ENCODE measurements around the gene PTPRN2. TPM values are rescaled to one million over a fixed set of nuclear protein-coding genes. Genes with fewer than 3 reads are reported as not detected.

PTPRN2 gene
- total RNA-seq, 1 donor, result 0.27 TPM

GRCh38 chr7:157622408-157623205 lies 965.0 kb downstream of the PTPRN2 start:
- no peak for DNase-seq (ENCODE audit: low read depth in 2 of 3, low spot score in 2 of 3)

GRCh38 chr7:157622000-157622399 lies 965.6 kb downstream of the PTPRN2 start:
- DNase-seq (ENCODE audit: low read depth in 2 of 3, low spot score in 2 of 3), result no peak

GRCh38 chr7:157621131-157621681 lies 966.4 kb downstream of the PTPRN2 start:
- no peak for DNase-seq (ENCODE audit: low read depth in 2 of 3, low spot score in 2 of 3)

- no peak for DNase-seq (ENCODE audit: low read depth in 2 of 3, low spot score in 2 of 3)
Observed at GRCh38 chr7:157620616-157621015, 967.0 kb downstream of the PTPRN2 start.

GRCh38 chr7:157619753-157620525 lies 967.7 kb downstream of the PTPRN2 start:
- DNase-seq (ENCODE audit: low read depth in 2 of 3, low spot score in 2 of 3), result no peak

GRCh38 chr7:157618823-157619606 lies 968.6 kb downstream of the PTPRN2 start:
- DNase-seq (ENCODE audit: low read depth in 2 of 3, low spot score in 2 of 3), result no peak

GRCh38 chr7:157618091-157618726 lies 969.4 kb downstream of the PTPRN2 start:
- no peak for DNase-seq (ENCODE audit: low read depth in 2 of 3, low spot score in 2 of 3)

GRCh38 chr7:157617401-157617800 lies 970.2 kb downstream of the PTPRN2 start:
- no peak for DNase-seq (ENCODE audit: low read depth in 2 of 3, low spot score in 2 of 3)

GRCh38 chr7:157616931-157617330 lies 970.7 kb downstream of the PTPRN2 start:
- DNase-seq (ENCODE audit: low read depth in 2 of 3, low spot score in 2 of 3), result no peak

- DNase-seq (ENCODE audit: low read depth in 2 of 3, low spot score in 2 of 3), result no peak
Observed at GRCh38 chr7:157616426-157616825, 971.2 kb downstream of the PTPRN2 start.

- no peak for DNase-seq (ENCODE audit: low read depth in 2 of 3, low spot score in 2 of 3)
Observed at GRCh38 chr7:157615852-157616251, 971.8 kb downstream of the PTPRN2 start.

- DNase-seq (ENCODE audit: low read depth in 2 of 3, low spot score in 2 of 3), result no peak
Observed at GRCh38 chr7:157615101-157615817, 972.4 kb downstream of the PTPRN2 start.

- DNase-seq (ENCODE audit: low read depth in 2 of 3, low spot score in 2 of 3), result no peak
Observed at GRCh38 chr7:157614457-157615020, 973.1 kb downstream of the PTPRN2 start.

GRCh38 chr7:157613575-157614322 lies 973.9 kb downstream of the PTPRN2 start:
- no peak for DNase-seq (ENCODE audit: low read depth in 2 of 3, low spot score in 2 of 3)

GRCh38 chr7:157612664-157613561 lies 974.7 kb downstream of the PTPRN2 start:
- DNase-seq (ENCODE audit: low read depth in 2 of 3, low spot score in 2 of 3), result peak; percentile 53 to 62 (median 59)

GRCh38 chr7:157612009-157612663 lies 975.5 kb downstream of the PTPRN2 start:
- peak in 1 of 3 donors; percentile 18 for DNase-seq (ENCODE audit: low read depth in 2 of 3, low spot score in 2 of 3)

- no peak for DNase-seq (ENCODE audit: low read depth in 2 of 3, low spot score in 2 of 3)
Observed at GRCh38 chr7:157611341-157611740, 976.3 kb downstream of the PTPRN2 start.
